ENCODE measurements around the gene B4GALNT1. TPM values are rescaled to one million over a fixed set of nuclear protein-coding genes. Genes with fewer than 3 reads are reported as not detected.
A peak's percentile ranks its signal among the peaks of the same experiment; 100 is the strongest.

Gene B4GALNT1
- total and polyA plus RNA-seq, 2 of the 13 experiments (the other 11 are each of a cell fraction or from before 2014, with no cell fraction given) = 4.5 to 5.4 TPM

DNA sequence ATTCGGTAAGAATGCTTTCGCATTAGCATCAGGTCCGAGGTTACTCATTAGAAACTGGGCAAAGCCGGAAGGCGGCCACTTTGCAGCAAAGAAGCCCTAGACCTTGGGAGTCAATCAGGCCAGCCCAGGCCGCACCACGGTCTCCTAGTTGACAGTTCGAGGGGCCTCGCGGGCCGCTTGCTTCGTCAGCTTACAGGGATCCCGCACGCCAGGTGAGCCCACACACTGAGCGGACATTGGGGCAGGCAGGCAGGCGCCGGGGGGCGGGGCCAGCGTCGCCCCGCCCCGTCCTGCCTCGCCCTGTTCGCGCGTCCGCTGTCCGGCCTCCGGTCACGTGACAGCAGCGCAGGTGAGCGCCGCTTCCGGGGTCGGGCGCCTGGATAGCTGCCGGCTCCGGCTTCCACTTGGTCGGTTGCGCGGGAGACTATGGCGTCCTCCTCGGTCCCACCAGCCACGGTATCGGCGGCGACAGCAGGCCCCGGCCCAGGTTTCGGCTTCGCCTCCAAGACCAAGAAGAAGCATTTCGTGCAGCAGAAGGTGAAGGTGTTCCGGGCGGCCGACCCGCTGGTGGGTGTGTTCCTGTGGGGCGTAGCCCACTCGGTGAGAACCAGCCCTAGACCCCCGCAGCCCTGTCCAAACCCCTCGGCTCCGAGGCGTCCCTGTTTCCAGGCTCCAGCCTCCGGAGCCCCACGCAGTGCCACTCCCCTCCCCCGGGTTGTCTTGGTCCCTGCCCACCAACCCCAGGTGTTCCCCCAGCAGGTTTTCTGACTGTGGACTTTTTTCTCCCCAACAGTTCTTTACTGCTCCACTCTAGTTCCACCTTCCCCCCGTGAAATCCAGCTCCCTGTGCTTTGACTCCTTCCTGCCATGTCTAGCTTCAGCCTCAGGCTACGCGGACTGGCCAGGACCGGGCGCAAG is 41.9 kb downstream of the B4GALNT1 start, which contains the start of gene PIP4K2C (continued):
- TF ChIP-seq, protein P1, sequence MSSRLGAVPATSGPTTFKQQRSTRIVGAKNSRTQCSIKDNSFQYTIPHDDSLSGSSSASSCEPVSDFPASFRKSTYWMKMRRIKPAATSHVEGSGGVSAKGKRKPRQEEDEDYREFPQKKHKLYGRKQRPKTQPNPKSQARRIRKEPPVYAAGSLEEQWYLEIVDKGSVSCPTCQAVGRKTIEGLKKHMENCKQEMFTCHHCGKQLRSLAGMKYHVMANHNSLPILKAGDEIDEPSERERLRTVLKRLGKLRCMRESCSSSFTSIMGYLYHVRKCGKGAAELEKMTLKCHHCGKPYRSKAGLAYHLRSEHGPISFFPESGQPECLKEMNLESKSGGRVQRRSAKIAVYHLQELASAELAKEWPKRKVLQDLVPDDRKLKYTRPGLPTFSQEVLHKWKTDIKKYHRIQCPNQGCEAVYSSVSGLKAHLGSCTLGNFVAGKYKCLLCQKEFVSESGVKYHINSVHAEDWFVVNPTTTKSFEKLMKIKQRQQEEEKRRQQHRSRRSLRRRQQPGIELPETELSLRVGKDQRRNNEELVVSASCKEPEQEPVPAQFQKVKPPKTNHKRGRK (CRISPR knock-in tag; IDR thresholded peaks at IDR 0.05) = 0 out of 2 replicates have a peak, but pooled peaks have one; percentile 76
- TF ChIP-seq SYNCRIP (IDR thresholded peaks at IDR 0.05; ENCODE audit: insufficient read depth, low read depth, low read length) = no peak
- no peak; the same call in 1 of the 2 replicates for TF ChIP-seq ZNF766 (CRISPR knock-in tag; IDR thresholded peaks at IDR 0.05; ENCODE audit: borderline replicate concordance)
- no peak; the same call in 1 of the 2 replicates for TF ChIP-seq ZNF274 (CRISPR knock-in tag; IDR thresholded peaks at IDR 0.05)
- TF ChIP-seq ZKSCAN1 (IDR thresholded peaks at IDR 0.05; ENCODE audit: low read length) = no peak
- peak; percentile 48; the same call in 1 of the 2 replicates for TF ChIP-seq MYC (CRISPR knock-in tag; IDR thresholded peaks at IDR 0.05; ENCODE audit: borderline replicate concordance)
- TF ChIP-seq, protein P2, sequence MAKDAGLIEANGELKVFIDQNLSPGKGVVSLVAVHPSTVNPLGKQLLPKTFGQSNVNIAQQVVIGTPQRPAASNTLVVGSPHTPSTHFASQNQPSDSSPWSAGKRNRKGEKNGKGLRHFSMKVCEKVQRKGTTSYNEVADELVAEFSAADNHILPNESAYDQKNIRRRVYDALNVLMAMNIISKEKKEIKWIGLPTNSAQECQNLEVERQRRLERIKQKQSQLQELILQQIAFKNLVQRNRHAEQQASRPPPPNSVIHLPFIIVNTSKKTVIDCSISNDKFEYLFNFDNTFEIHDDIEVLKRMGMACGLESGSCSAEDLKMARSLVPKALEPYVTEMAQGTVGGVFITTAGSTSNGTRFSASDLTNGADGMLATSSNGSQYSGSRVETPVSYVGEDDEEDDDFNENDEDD (CRISPR knock-in tag; IDR thresholded peaks at IDR 0.05; ENCODE audit: borderline replicate concordance) = peak; percentile 65
- TF ChIP-seq NFIB (CRISPR knock-in tag; IDR thresholded peaks at IDR 0.05; ENCODE audit: borderline replicate concordance) = no peak
- TF ChIP-seq, protein P3, sequence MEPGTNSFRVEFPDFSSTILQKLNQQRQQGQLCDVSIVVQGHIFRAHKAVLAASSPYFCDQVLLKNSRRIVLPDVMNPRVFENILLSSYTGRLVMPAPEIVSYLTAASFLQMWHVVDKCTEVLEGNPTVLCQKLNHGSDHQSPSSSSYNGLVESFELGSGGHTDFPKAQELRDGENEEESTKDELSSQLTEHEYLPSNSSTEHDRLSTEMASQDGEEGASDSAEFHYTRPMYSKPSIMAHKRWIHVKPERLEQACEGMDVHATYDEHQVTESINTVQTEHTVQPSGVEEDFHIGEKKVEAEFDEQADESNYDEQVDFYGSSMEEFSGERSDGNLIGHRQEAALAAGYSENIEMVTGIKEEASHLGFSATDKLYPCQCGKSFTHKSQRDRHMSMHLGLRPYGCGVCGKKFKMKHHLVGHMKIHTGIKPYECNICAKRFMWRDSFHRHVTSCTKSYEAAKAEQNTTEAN (CRISPR knock-in tag; conservative IDR thresholded peaks at IDR 0.05) = no peak
- TF ChIP-seq TBL1XR1 (IDR thresholded peaks at IDR 0.05; ENCODE audit: borderline replicate concordance, low read length, partially characterized antibody) = peak; percentile 31
- TF ChIP-seq, protein P4, sequence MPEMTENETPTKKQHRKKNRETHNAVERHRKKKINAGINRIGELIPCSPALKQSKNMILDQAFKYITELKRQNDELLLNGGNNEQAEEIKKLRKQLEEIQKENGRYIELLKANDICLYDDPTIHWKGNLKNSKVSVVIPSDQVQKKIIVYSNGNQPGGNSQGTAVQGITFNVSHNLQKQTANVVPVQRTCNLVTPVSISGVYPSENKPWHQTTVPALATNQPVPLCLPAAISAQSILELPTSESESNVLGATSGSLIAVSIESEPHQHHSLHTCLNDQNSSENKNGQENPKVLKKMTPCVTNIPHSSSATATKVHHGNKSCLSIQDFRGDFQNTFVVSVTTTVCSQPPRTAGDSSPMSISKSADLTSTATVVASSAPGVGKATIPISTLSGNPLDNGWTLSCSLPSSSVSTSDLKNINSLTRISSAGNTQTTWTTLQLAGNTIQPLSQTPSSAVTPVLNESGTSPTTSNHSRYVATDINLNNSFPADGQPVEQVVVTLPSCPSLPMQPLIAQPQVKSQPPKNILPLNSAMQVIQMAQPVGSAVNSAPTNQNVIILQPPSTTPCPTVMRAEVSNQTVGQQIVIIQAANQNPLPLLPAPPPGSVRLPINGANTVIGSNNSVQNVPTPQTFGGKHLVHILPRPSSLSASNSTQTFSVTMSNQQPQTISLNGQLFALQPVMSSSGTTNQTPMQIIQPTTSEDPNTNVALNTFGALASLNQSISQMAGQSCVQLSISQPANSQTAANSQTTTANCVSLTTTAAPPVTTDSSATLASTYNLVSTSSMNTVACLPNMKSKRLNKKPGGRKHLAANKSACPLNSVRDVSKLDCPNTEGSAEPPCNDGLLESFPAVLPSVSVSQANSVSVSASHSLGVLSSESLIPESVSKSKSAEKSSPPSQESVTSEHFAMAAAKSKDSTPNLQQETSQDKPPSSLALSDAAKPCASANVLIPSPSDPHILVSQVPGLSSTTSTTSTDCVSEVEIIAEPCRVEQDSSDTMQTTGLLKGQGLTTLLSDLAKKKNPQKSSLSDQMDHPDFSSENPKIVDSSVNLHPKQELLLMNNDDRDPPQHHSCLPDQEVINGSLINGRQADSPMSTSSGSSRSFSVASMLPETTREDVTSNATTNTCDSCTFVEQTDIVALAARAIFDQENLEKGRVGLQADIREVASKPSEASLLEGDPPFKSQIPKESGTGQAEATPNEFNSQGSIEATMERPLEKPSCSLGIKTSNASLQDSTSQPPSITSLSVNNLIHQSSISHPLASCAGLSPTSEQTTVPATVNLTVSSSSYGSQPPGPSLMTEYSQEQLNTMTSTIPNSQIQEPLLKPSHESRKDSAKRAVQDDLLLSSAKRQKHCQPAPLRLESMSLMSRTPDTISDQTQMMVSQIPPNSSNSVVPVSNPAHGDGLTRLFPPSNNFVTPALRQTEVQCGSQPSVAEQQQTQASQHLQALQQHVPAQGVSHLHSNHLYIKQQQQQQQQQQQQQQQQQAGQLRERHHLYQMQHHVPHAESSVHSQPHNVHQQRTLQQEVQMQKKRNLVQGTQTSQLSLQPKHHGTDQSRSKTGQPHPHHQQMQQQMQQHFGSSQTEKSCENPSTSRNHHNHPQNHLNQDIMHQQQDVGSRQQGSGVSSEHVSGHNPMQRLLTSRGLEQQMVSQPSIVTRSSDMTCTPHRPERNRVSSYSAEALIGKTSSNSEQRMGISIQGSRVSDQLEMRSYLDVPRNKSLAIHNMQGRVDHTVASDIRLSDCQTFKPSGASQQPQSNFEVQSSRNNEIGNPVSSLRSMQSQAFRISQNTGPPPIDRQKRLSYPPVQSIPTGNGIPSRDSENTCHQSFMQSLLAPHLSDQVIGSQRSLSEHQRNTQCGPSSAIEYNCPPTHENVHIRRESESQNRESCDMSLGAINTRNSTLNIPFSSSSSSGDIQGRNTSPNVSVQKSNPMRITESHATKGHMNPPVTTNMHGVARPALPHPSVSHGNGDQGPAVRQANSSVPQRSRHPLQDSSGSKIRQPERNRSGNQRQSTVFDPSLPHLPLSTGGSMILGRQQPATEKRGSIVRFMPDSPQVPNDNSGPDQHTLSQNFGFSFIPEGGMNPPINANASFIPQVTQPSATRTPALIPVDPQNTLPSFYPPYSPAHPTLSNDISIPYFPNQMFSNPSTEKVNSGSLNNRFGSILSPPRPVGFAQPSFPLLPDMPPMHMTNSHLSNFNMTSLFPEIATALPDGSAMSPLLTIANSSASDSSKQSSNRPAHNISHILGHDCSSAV (CRISPR knock-in tag; IDR thresholded peaks at IDR 0.05; ENCODE audit: borderline replicate concordance) = 0 out of 2 replicates have a peak, but pooled peaks have one; percentile 63
- TF ChIP-seq ZNF501 (CRISPR knock-in tag; IDR thresholded peaks at IDR 0.05) = peak; percentile 78
- no peak for TF ChIP-seq ZFYVE20 (CRISPR knock-in tag; IDR thresholded peaks at IDR 0.05; ENCODE audit: borderline replicate concordance, low read depth)
- TF ChIP-seq CENPX (CRISPR knock-in tag; IDR thresholded peaks at IDR 0.05) = no peak
- no peak for TF ChIP-seq JDP2 (CRISPR knock-in tag; IDR thresholded peaks at IDR 0.05; ENCODE audit: borderline replicate concordance)
